GM23248 (cell line): ENCODE results near the gene DIPK1B.

Source experiments
- EZH2 ChIP-seq: fragments of 200-600 bp; sonication (generic); IDR thresholded peaks from 2 replicates; pipeline ENCODE4 v1.6.1; 2018; ENCODE audit warnings: antibody characterized with exemption, mild to moderate bottlenecking; ENCODE audit not compliant: insufficient read depth, poor library complexity, severe bottlenecking
- EZH2phosphoT487 ChIP-seq: fragments of 200-600 bp; sonication (generic); IDR thresholded peaks from 2 replicates; pipeline ENCODE4 v1.6.1; 2018; ENCODE audit warnings: antibody characterized with exemption, moderate library complexity, mild to moderate bottlenecking, low read depth; ENCODE audit not compliant: insufficient read depth

DNA sequence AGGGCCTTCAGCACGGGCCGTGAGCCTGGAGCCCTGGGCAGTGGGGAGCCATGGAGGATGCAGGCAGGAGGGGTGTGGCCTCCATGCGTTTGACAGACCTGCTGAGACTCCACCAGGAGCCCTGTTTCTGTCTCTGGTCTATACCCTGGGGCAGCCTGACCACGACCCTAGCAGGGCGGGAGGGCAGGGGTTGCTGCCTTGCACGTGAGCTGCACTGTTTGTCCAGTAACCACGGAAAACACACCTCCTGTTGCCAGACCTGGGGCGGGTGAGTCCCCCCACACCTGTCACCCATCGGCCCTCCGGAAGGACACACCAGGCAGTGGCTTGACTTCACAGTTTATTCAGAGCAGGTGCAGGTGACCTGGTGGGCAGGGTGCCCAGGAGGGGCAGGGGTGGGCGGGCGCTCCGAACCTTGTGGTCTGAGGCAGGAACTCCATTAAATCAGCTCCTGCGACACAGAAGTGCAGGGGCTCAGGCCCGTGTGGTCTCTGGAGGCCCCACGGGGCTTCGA is 41.7 kb downstream of the DIPK1B start:
- TF ChIP-seq EZH2 (no peak), EZH2phosphoT487 (no peak)
